Hepatocyte (in vitro differentiated cells): ENCODE data around the gene SETD5. TPM values are rescaled to one million over a fixed set of nuclear protein-coding genes. Genes with fewer than 3 reads are reported as not detected.
A peak's percentile ranks its signal among the peaks of the same experiment; 100 is the strongest.

Source experiments
- DNase-seq: peaks from one replicate; pipeline ENCODE4 v3.0.0-alpha.2; 2016; ENCODE audit warnings: low spot score
- H2AFZ ChIP-seq: fragments of 200-600 bp; sonication (generic); 2 replicates; pipeline ENCODE4 v1.6.0; 2016; ENCODE audit warnings: antibody characterized with exemption, mild to moderate bottlenecking
- H3K27ac ChIP-seq: fragments of 200-600 bp; sonication (generic); 2 replicates; pipeline ENCODE4 v1.5.1; 2016; ENCODE audit warnings: mild to moderate bottlenecking
- H3K27me3 ChIP-seq: fragments of 200-600 bp; sonication (generic); 2 replicates; pipeline ENCODE4 v1.6.1; 2016
- H3K36me3 ChIP-seq: fragments of 200-600 bp; sonication (generic); replicated peaks from 2 replicates; pipeline ENCODE4 v1.5.1; 2016; ENCODE audit warnings: low read depth; ENCODE audit not compliant: insufficient read depth
- H3K4me1 ChIP-seq: fragments of 200-600 bp; sonication (generic); 2 replicates; pipeline ENCODE4 v1.5.1; 2016; ENCODE audit warnings: mild to moderate bottlenecking, moderate library complexity; ENCODE audit not compliant: insufficient read depth
- H3K4me2 ChIP-seq: fragments of 200-600 bp; sonication (generic); 2 replicates; pipeline ENCODE4 v1.6.0; 2016
- H3K4me3 ChIP-seq: fragments of 200-600 bp; sonication (generic); 2 replicates; pipeline ENCODE4 v1.5.1; 2016; ENCODE audit warnings: mild to moderate bottlenecking
- H3K79me2 ChIP-seq: fragments of 200-600 bp; sonication (generic); 2 replicates; pipeline ENCODE4 v1.6.0; 2017; ENCODE audit warnings: mild to moderate bottlenecking
- H3K9me2 ChIP-seq: fragments of 200-600 bp; sonication (generic); replicated peaks from 2 replicates; pipeline ENCODE4 v1.6.0; 2017; ENCODE audit warnings: mild to moderate bottlenecking; ENCODE audit not compliant: insufficient read depth
- H3K9me3 ChIP-seq: fragments of 200-600 bp; sonication (generic); 2 replicates; pipeline ENCODE4 v1.5.1; 2016; ENCODE audit warnings: low read depth, mild to moderate bottlenecking
- H4K20me1 ChIP-seq: fragments of 200-600 bp; sonication (generic); 2 replicates; pipeline ENCODE4 v1.6.0; 2016; ENCODE audit warnings: mild to moderate bottlenecking; ENCODE audit not compliant: insufficient read depth, poor library complexity, severe bottlenecking
- EZH2 ChIP-seq: fragments of 200-600 bp; sonication (generic); IDR thresholded peaks from 2 replicates; pipeline ENCODE4 v1.6.1; 2016; ENCODE audit warnings: antibody characterized with exemption, mild to moderate bottlenecking, borderline replicate concordance
- EZH2phosphoT487 ChIP-seq: fragments of 200-600 bp; sonication (generic); IDR thresholded peaks from one replicate; pipeline ENCODE4 v1.6.1; 2018; ENCODE audit warnings: antibody characterized with exemption, mild to moderate bottlenecking, low read depth, moderate library complexity; ENCODE audit not compliant: unreplicated experiment, severe bottlenecking
- WGBS: methylation state at CpG from one replicate; pipeline ENCODE4 v1.1.6; 2016; ENCODE audit warnings: low lambda C conversion rate; ENCODE audit errors: missing lambda C conversion rate; 5-methylcytosine and 5-hydroxymethylcytosine counted together
- polyA plus RNA-seq: library from polyadenylated mRNA; unstranded; fragments of >200 nt; fragmentation: Nextera tagmentation; extraction: Ambion mirVana; gene quantifications from 2 replicates; pipeline ENCODE4 v1.2.1, GENCODE V29; 2016
- total RNA-seq: library from RNA; depleted of rRNA; stranded (reverse); fragments of >200 nt; gene quantifications from 2 replicates; pipeline ENCODE4 v1.2.3, GENCODE V29; 2014
- TF ChIP-seq, protein P1 (sequence below): fragments of 200-600 bp; sonication (generic); IDR thresholded peaks from 2 replicates; pipeline ENCODE4 v1.5.1; 2016; ENCODE audit warnings: antibody characterized with exemption, mild to moderate bottlenecking; ENCODE audit not compliant: poor library complexity

SETD5 gene
- total and polyA plus RNA-seq, 2 experiments from 2014 or later: 75.2 to 110 TPM

DNA sequence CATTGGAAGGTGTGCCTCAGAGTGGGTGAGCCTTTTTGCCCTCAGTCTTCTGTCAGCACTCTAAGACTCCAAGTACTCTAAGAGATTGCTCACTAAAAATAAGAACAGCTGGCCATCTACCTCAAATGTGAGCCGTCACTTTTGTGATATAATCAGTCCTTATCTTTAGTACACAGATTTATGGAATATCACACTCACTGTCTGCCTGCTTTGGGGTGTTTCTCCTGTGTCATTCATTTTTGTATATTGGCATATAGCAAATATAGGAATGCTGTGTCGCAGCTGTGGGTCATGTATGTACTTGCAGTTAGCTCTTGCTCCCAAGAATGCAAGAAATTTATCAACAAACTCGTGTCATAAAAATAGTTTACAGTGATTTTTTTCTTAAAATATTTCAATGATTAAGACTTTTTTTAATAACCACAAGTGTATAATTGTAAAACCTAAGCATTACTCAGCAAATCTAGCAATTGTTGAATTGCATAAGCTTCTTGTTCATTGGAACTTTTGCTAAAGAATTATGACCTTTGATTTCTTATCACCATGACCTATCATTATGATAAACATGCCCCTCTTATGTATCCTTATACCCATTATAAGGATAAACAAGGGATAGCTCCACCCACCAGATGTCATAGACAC, 18.8 kb downstream of the SETD5 start:
- DNase-seq: no peak

DNA sequence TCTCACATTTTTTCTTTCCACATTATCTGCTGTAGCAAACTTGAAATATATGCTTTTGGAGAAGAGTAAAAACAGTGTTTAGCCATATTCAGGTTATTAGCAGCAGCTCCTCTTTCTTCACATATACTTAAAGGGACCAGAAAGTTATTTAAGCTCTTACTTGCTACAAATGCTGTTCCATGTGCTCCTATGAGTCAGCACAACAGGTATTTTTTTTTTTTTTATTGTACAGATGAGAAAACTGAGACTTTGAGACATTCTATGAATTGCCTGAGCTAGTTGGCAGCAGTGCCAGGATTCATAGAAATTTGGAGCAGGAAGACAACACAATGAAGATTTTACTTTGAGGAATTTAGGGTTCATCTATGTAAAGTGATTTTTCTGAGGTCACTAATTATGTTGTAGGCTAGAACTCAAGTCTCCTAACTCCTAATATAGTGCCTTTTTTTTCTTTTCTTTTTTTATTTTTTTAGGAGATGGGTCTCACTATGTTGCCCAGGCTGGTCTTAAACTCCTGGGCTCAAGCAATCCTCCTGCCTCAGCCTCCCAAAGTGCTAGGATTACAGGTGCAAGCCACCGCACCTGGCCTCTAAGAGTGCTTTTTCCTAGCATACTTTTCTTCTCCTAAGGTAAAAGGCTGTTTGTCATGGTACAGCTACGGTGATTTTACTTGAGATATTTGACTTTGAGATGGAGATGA, 23.6 kb downstream of the SETD5 start:
- peaks cover 90% of the 10 kb centered on the region for H4K20me1 ChIP-seq
- H3K4me1 ChIP-seq: peaks cover 35% of the 10 kb centered on the region
- no peaks in the 10 kb centered on the region for H3K9me3 ChIP-seq
- peaks cover 93% of the 10 kb centered on the region for H3K79me2 ChIP-seq
- WGBS: 64% methylated on average over 2 of the region's 2 CpGs
- no peak for DNase-seq
- no peak overlapping the region for H2AFZ ChIP-seq
- H3K36me3 ChIP-seq: no peaks in the 10 kb centered on the region
- H3K4me2 ChIP-seq: no peak overlapping the region
- no peak overlapping the region for H3K4me3 ChIP-seq
- peak overlapping the region; percentile 90 for H3K27ac ChIP-seq
- TF ChIP-seq, protein P1, sequence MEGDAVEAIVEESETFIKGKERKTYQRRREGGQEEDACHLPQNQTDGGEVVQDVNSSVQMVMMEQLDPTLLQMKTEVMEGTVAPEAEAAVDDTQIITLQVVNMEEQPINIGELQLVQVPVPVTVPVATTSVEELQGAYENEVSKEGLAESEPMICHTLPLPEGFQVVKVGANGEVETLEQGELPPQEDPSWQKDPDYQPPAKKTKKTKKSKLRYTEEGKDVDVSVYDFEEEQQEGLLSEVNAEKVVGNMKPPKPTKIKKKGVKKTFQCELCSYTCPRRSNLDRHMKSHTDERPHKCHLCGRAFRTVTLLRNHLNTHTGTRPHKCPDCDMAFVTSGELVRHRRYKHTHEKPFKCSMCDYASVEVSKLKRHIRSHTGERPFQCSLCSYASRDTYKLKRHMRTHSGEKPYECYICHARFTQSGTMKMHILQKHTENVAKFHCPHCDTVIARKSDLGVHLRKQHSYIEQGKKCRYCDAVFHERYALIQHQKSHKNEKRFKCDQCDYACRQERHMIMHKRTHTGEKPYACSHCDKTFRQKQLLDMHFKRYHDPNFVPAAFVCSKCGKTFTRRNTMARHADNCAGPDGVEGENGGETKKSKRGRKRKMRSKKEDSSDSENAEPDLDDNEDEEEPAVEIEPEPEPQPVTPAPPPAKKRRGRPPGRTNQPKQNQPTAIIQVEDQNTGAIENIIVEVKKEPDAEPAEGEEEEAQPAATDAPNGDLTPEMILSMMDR: no peak
- TF ChIP-seq EZH2phosphoT487: no peak
- no peak for TF ChIP-seq EZH2
- no peaks in the 10 kb centered on the region for H3K9me2 ChIP-seq
- H3K27me3 ChIP-seq: no peaks in the 10 kb centered on the region

More for the DNA sequence above, 18.8 kb downstream of the SETD5 start:
- Histone ChIP-seq H3K4me1 (no peaks in the 10 kb centered on the region), H3K27me3 (no peaks in the 10 kb centered on the region), H4K20me1 (peaks cover 100% of the 10 kb centered on the region), H3K9me2 (no peaks in the 10 kb centered on the region), H3K27ac (no peak overlapping the region), H3K36me3 (no peaks in the 10 kb centered on the region), H3K4me2 (no peak overlapping the region), H3K79me2 (peaks cover 100% of the 10 kb centered on the region), H3K4me3 (no peak overlapping the region), H2AFZ (no peak overlapping the region), H3K9me3 (no peaks in the 10 kb centered on the region)
- TF ChIP-seq EZH2phosphoT487: no peak
- TF ChIP-seq, protein P1: no peak
- TF ChIP-seq EZH2: no peak
- WGBS: 64% methylated on average over 3 of the region's 3 CpGs

DNA sequence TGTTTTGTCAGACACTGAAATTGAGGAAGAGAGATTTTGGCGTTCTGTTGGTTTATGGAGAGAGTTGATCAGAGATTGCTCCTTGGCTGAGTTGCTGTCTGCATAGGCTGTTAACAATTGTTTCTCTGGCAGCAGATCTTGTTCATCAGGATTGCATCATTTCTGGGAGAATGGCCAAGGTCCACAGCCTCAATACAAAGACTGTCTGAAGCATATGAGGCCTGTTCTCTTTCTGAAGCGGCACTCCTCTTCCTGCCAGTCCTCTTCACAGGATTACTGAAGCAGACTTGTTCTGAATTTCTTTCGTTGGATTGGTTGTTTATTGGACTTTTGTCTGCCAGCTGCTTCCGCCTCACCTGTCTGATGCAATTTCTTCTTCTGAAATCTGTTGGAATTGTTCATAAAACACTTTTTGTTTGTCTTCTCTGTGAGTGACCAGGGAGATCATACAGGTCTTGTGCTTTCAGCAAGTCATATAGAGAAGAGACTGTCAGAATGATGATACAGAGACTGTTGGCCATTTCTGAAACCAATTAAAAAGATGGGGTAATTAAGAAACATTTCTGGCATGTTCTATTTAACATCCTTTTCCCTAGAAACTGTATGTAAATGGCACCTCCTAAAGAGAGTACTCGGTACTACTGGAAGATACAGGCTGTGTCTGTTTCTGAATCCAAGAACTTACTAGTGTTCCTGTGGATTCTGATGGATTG, 25.5 kb downstream of the SETD5 start:
- peak; percentile 90 for DNase-seq
- Histone ChIP-seq H4K20me1 (peaks cover 72% of the 10 kb centered on the region), H3K4me1 (peaks cover 35% of the 10 kb centered on the region), H3K27ac (peak overlapping the region; percentile 90), H3K9me2 (no peaks in the 10 kb centered on the region), H3K9me3 (no peaks in the 10 kb centered on the region), H3K4me2 (peak overlapping the region; percentile 65), H3K36me3 (no peaks in the 10 kb centered on the region), H2AFZ (no peak overlapping the region), H3K79me2 (peaks cover 92% of the 10 kb centered on the region), H3K4me3 (no peak overlapping the region), H3K27me3 (no peaks in the 10 kb centered on the region)
- TF ChIP-seq EZH2 (no peak), EZH2phosphoT487 (no peak)
- TF ChIP-seq, protein P1: peak; percentile 64
- 15% methylated on average over 5 of the region's 5 CpGs for WGBS
